ENCODE measurements around the gene PLPP6.

GRCh38 chr9:4615251-4615650, 46.8 kb upstream of the PLPP6 start:
- no peak for TF ChIP-seq POLR2A (IDR thresholded peaks at IDR 0.05)
- no peak for TF ChIP-seq CTCF (IDR thresholded peaks at IDR 0.05 in 8 of 11, conservative IDR thresholded peaks at IDR 0.05 in 3 of 11)

Data from spleen (tissue), 7 donors.